Mesenchymal stem cell (in vitro differentiated cells and primary cell): ENCODE data around the gene WDR64.
"Not testable (repeated sequence)": the region's sequence is repeated elsewhere in the genome, so short reads cannot be mapped to it uniquely, and the experiment has no call there.

Source experiments
- DNase-seq: peaks from one replicate; pipeline ENCODE4 v3.0.0-alpha.2; 2013
- H2AFZ ChIP-seq: one replicate; pipeline ENCODE4 v1.6.1; 2013; ENCODE audit warnings: low read depth, mild to moderate bottlenecking, control low read depth, inconsistent platforms, low read length, moderate library complexity
- H2AK5ac ChIP-seq: 2 replicates; pipeline ENCODE4 v1.6.1; 2013; ENCODE audit warnings: low read length, moderate library complexity, mild to moderate bottlenecking, inconsistent platforms; ENCODE audit not compliant: severe bottlenecking
- H2BK120ac ChIP-seq: one replicate; pipeline ENCODE4 v1.6.1; 2013; ENCODE audit warnings: low read depth, mild to moderate bottlenecking, inconsistent platforms, low read length, moderate library complexity
- H2BK12ac ChIP-seq, 2 experiments: one replicate each; pipeline ENCODE4 v1.6.1; 2013; ENCODE audit warnings: inconsistent platforms in 2 of 2, low read length in 2 of 2, mild to moderate bottlenecking in 2 of 2, moderate library complexity in 2 of 2, control low read depth in 1 of 2
- H2BK15ac ChIP-seq: one replicate; pipeline ENCODE4 v1.6.1; 2013; ENCODE audit warnings: mild to moderate bottlenecking, low read depth, inconsistent platforms; ENCODE audit not compliant: poor library complexity, severe bottlenecking
- H2BK5ac ChIP-seq: 2 replicates; pipeline ENCODE4 v1.6.1; 2013; ENCODE audit warnings: low read depth, mild to moderate bottlenecking, low read length, control low read depth, inconsistent platforms; ENCODE audit not compliant: poor library complexity, severe bottlenecking
- H3K14ac ChIP-seq, 2 experiments: one replicate each; pipeline ENCODE4 v1.6.1; 2013; ENCODE audit warnings: inconsistent platforms in 2 of 2, low read length in 2 of 2, control low read depth in 1 of 2, mild to moderate bottlenecking in 1 of 2, moderate library complexity in 1 of 2
- H3K18ac ChIP-seq, 2 experiments: one replicate each; pipeline ENCODE4 v1.6.1; 2013; ENCODE audit warnings: inconsistent platforms in 2 of 2, low read length in 2 of 2, control low read depth in 1 of 2, low read depth in 1 of 2, mild to moderate bottlenecking in 1 of 2
- H3K23ac ChIP-seq, 2 experiments: one replicate each; pipeline ENCODE4 v1.6.1; 2013; ENCODE audit warnings: inconsistent platforms in 2 of 2, low read length in 2 of 2, mild to moderate bottlenecking in 2 of 2, moderate library complexity in 2 of 2, control low read depth in 1 of 2
- H3K27ac ChIP-seq: 2 replicates; pipeline ENCODE4 v1.5.1; 2013; ENCODE audit warnings: mild to moderate bottlenecking, moderate library complexity, low read length, control low read depth, inconsistent platforms; ENCODE audit not compliant: poor library complexity, severe bottlenecking
- H3K27me3 ChIP-seq, 2 experiments: 2 replicates each; pipeline versions ENCODE4 v1.6.1 to v1.7.0; 2013; ENCODE audit warnings: low read length in 2 of 2, mild to moderate bottlenecking in 2 of 2, moderate library complexity in 2 of 2, control low read depth in 1 of 2, inconsistent platforms in 1 of 2; ENCODE audit not compliant: control insufficient read depth in 1 of 2, insufficient read depth in 1 of 2
- H3K36me3 ChIP-seq, 2 experiments: 2 replicates each; pipeline versions ENCODE4 v1.6.1 to v1.7.0; 2013; ENCODE audit warnings: low read length in 2 of 2, control low read depth in 1 of 2, inconsistent platforms in 1 of 2, low read depth in 1 of 2, mild to moderate bottlenecking in 1 of 2; ENCODE audit not compliant: insufficient read depth in 2 of 2, control insufficient read depth in 1 of 2
- H3K4ac ChIP-seq, 2 experiments: one replicate each; pipeline ENCODE4 v1.6.1; 2013; ENCODE audit warnings: inconsistent platforms in 2 of 2, low read length in 2 of 2, mild to moderate bottlenecking in 2 of 2, moderate library complexity in 2 of 2, control low read depth in 1 of 2, low read depth in 1 of 2
- H3K4me1 ChIP-seq: 2 replicates; pipeline ENCODE4 v1.6.1; 2013; ENCODE audit warnings: low read depth, low read length, control low read depth; ENCODE audit not compliant: control insufficient read depth, insufficient read depth
- H3K4me2 ChIP-seq: 2 replicates; pipeline ENCODE4 v1.6.1; 2013; ENCODE audit warnings: low read length, mild to moderate bottlenecking, inconsistent platforms; ENCODE audit not compliant: poor library complexity, severe bottlenecking
- H3K4me3 ChIP-seq, 2 experiments: 2 replicates each; pipeline versions ENCODE4 v1.5.1 to v1.7.0; 2013; ENCODE audit warnings: low read length in 2 of 2, mild to moderate bottlenecking in 2 of 2, control low read depth in 1 of 2, low read depth in 1 of 2; ENCODE audit not compliant: insufficient read depth in 1 of 2
- H3K79me1 ChIP-seq: replicated peaks from 2 replicates; pipeline ENCODE4 v1.6.1; 2013; ENCODE audit warnings: mild to moderate bottlenecking, control low read depth, low read length, inconsistent platforms; ENCODE audit not compliant: poor library complexity, severe bottlenecking
- H3K9ac ChIP-seq: 2 replicates; pipeline ENCODE4 v1.7.0; 2013; ENCODE audit warnings: mild to moderate bottlenecking, low read length, moderate library complexity
- H3K9me3 ChIP-seq: 2 replicates; pipeline ENCODE4 v1.7.0; 2013; ENCODE audit warnings: mild to moderate bottlenecking, low read length; ENCODE audit not compliant: control insufficient read depth
- H4K8ac ChIP-seq: one replicate; pipeline ENCODE4 v1.6.1; 2013; ENCODE audit warnings: inconsistent platforms, mild to moderate bottlenecking, low read length, moderate library complexity
- H4K91ac ChIP-seq: one replicate; pipeline ENCODE4 v1.6.1; 2013; ENCODE audit warnings: mild to moderate bottlenecking, low read length, inconsistent platforms
- WGBS: methylation state at CpG from one replicate; pipeline ENCODE4 v1.1.7; 2013; ENCODE audit warnings: mixed read lengths; 5-methylcytosine and 5-hydroxymethylcytosine counted together

WDR64 gene

DNA sequence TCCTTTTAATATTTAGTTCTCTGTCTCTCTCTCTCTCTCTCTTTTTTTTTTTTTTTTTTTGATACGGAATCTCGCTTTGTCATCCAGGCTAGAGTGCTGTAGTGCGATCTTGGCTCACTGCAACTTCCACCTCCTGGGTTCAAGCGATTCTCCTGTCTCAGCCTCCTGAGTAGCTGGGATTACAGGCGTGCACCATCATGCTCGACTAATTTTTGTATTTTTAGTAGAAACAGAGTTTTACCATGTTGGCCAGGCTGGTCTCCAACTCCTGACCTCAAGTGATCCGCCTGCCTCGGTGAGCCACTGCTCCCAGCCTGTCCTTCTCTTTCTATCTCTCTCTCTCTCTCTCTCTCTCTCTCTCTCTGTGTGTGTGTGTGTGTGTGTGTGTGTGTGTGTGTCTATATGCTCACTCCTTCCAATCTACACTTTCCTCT is 83.4 kb downstream of the WDR64 start:
- H2AFZ ChIP-seq, H3K18ac ChIP-seq, H2BK15ac ChIP-seq, H2BK12ac ChIP-seq, DNase-seq, H4K8ac ChIP-seq, H3K36me3 ChIP-seq, H3K27me3 ChIP-seq, H2BK120ac ChIP-seq, H3K14ac ChIP-seq, H2BK5ac ChIP-seq, H3K79me1 ChIP-seq, H4K91ac ChIP-seq, H2AK5ac ChIP-seq, H3K4me3 ChIP-seq, H3K4ac ChIP-seq, H3K23ac ChIP-seq, H3K9me3 ChIP-seq, H3K4me1 ChIP-seq, H3K27ac ChIP-seq, H3K9ac ChIP-seq, H3K4me2 ChIP-seq: not testable (repeated sequence)
- WGBS: 73% methylated on average over 4 of the region's 8 CpGs

DNA sequence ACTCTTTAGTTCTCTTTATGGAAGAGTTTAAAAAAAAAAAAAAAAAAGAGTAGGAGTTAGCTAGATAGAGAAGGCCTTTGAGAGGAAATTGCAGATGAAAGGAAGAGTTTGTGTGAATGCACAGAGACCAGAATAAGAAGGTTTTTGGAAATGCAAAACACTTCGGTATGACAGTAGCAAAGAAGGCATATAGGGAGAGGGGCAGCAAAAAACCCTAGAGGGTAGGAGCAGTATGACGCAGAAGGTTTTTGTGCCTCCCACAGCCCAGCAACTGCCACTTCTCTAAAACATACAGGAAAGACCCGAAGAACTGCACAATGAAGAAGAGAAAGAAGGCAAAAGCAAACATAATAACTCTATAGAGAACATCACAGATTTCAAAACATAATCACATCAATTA is 84.3 kb downstream of the WDR64 start:
- Histone ChIP-seq H3K27me3 (no peaks in the 10 kb centered on the region), H3K4me2 (no peak overlapping the region), H3K27ac (no peak overlapping the region), H2AK5ac (no peak overlapping the region), H2BK15ac (no peak overlapping the region), H2BK5ac (no peak overlapping the region), H2BK12ac (no peak overlapping the region), H2AFZ (no peak overlapping the region), H3K79me1 (no peaks in the 10 kb centered on the region), H4K8ac (no peak overlapping the region), H3K14ac (no peak overlapping the region), H3K9ac (no peak overlapping the region), H3K4ac (no peak overlapping the region), H2BK120ac (no peak overlapping the region), H3K4me3 (no peak overlapping the region), H3K18ac (no peak overlapping the region), H3K36me3 (no peaks in the 10 kb centered on the region), H3K23ac (no peak overlapping the region), H3K4me1 (no peaks in the 10 kb centered on the region), H3K9me3 (no peaks in the 10 kb centered on the region), H4K91ac (no peak overlapping the region)
- no peak for DNase-seq
- WGBS: 100% methylated on average over 1 of the region's 3 CpGs

DNA sequence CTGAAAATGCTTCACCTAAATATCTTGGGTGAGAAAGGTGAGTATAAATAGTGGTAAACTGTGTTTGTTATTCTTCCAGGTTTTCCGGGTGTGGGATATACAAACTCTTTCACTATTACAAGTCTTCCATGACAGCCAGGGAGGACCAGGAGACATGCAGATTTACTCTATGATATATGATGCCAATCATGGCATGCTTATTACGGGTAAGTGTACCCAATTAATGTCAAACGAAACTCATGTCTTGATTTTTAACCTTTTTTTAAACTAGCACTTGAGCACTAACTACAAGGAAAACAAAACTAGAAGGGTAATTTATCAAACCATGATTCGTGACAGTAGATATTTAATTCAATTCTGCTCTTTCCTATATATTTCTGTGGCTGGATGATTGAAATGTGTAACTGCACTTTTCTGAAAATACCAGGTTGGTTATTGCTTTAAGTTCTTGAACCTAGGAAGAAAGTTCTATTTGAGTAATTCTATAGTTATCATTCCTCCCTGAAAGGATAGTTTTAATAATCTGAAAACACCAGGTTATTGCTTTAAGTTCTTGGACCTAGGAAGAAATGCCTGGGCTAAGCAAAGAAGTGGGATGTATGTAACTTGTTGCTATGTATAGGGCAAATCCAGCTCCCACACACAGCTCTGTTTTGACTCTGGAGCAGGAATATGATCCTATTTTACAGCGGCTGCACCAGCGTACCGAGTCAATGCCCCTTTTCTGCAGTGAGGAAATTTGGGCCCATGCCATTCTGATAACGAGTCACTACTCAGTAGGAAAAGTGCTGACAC is 86.4 kb downstream of the WDR64 start:
- no peaks in the 10 kb centered on the region for H3K36me3 ChIP-seq
- H3K4me1 ChIP-seq: no peaks in the 10 kb centered on the region
- H2BK5ac ChIP-seq: no peak overlapping the region
- 84% methylated on average over 7 of the region's 8 CpGs for WGBS
- no peak overlapping the region for H2BK120ac ChIP-seq
- H3K23ac ChIP-seq: no peak overlapping the region
- H2AFZ ChIP-seq: no peak overlapping the region
- H3K18ac ChIP-seq: no peak overlapping the region
- no peak overlapping the region for H3K4me3 ChIP-seq
- no peak overlapping the region for H2BK15ac ChIP-seq
- no peak overlapping the region for H3K4me2 ChIP-seq
- no peak overlapping the region for H2AK5ac ChIP-seq
- no peak overlapping the region for H2BK12ac ChIP-seq
- H3K14ac ChIP-seq: no peak overlapping the region
- H3K27me3 ChIP-seq: no peaks in the 10 kb centered on the region
- no peak overlapping the region for H3K4ac ChIP-seq
- no peak overlapping the region for H4K91ac ChIP-seq
- H3K27ac ChIP-seq: no peak overlapping the region
- no peak for DNase-seq
- H3K9ac ChIP-seq: no peak overlapping the region
- H3K9me3 ChIP-seq: no peaks in the 10 kb centered on the region
- no peak overlapping the region for H4K8ac ChIP-seq
- no peaks in the 10 kb centered on the region for H3K79me1 ChIP-seq

DNA sequence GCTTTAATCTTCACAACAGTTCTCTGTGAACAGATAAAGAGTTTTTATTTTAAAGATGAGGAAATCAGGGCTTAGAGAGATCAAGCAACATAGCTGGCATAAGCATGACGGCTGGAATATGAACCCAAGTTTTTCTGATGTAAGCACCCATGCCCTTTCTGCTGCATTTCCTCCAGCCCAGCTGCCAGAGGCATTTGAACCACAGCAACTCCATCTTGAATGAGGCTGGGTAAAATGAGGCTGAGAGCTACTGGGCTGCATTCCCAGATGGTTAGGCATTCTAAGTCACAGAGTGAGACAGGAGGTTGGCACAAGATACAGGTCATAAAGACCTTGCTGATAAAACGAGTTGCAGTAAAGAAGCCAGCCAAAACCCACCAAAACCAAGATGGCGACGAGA is 90.0 kb downstream of the WDR64 start:
- H4K8ac ChIP-seq: no peak overlapping the region
- no peaks in the 10 kb centered on the region for H3K36me3 ChIP-seq
- H4K91ac ChIP-seq: no peak overlapping the region
- H3K4ac ChIP-seq: no peak overlapping the region
- 91% methylated on average over 1 of the region's 4 CpGs for WGBS
- H3K23ac ChIP-seq: no peak overlapping the region
- no peak overlapping the region for H3K18ac ChIP-seq
- no peaks in the 10 kb centered on the region for H3K27me3 ChIP-seq
- no peak overlapping the region for H3K9ac ChIP-seq
- no peaks in the 10 kb centered on the region for H3K4me1 ChIP-seq
- no peak overlapping the region for H3K27ac ChIP-seq
- H3K4me3 ChIP-seq: no peak overlapping the region
- no peak overlapping the region for H2AFZ ChIP-seq
- H3K4me2 ChIP-seq: no peak overlapping the region
- no peak overlapping the region for H2BK12ac ChIP-seq
- H2AK5ac ChIP-seq: no peak overlapping the region
- H3K79me1 ChIP-seq: no peaks in the 10 kb centered on the region
- H2BK15ac ChIP-seq: no peak overlapping the region
- no peak overlapping the region for H2BK120ac ChIP-seq
- H3K14ac ChIP-seq: no peak overlapping the region
- H2BK5ac ChIP-seq: no peak overlapping the region
- DNase-seq: no peak
- H3K9me3 ChIP-seq: no peaks in the 10 kb centered on the region
